Measurements from ENCODE around the gene RPS6KA2.

RPS6KA2 gene

GRCh38 chr6:166461821-166462460, 165.1 kb downstream of the RPS6KA2 start:
- DNase-seq: no peak

- DNase-seq: peak; percentile 12
Observed at GRCh38 chr6:166460473-166461437, 166.3 kb downstream of the RPS6KA2 start.

- no peak for DNase-seq
Observed at GRCh38 chr6:166459906-166460305, 167.1 kb downstream of the RPS6KA2 start.

- no peak for DNase-seq
Observed at GRCh38 chr6:166459272-166459671, 167.8 kb downstream of the RPS6KA2 start.

- peak; percentile 7 for DNase-seq
Observed at GRCh38 chr6:166456395-166457156, 170.5 kb downstream of the RPS6KA2 start.

- no peak for DNase-seq
Observed at GRCh38 chr6:166454692-166455515, 172.1 kb downstream of the RPS6KA2 start.

- no peak for DNase-seq
Observed at GRCh38 chr6:166453651-166454050, 173.4 kb downstream of the RPS6KA2 start.

GRCh38 chr6:166450167-166450873, 176.7 kb downstream of the RPS6KA2 start:
- DNase-seq: no peak

GRCh38 chr6:166449641-166450040, 177.4 kb downstream of the RPS6KA2 start:
- no peak for DNase-seq

- DNase-seq: no peak
Observed at GRCh38 chr6:166449036-166449435, 178.0 kb downstream of the RPS6KA2 start.

- no peak for DNase-seq
Observed at GRCh38 chr6:166448432-166448831, 178.6 kb downstream of the RPS6KA2 start.

GRCh38 chr6:166446567-166447065, 180.4 kb downstream of the RPS6KA2 start:
- no peak for DNase-seq

GRCh38 chr6:166446146-166446545, 180.9 kb downstream of the RPS6KA2 start:
- DNase-seq: no peak

- DNase-seq: no peak
Observed at GRCh38 chr6:166444446-166444845, 182.6 kb downstream of the RPS6KA2 start.

- DNase-seq: no peak
Observed at GRCh38 chr6:166443166-166443565, 183.9 kb downstream of the RPS6KA2 start.

- no peak for DNase-seq
Observed at GRCh38 chr6:166442131-166442685, 184.8 kb downstream of the RPS6KA2 start.

GRCh38 chr6:166441325-166442078, 185.5 kb downstream of the RPS6KA2 start:
- DNase-seq: no peak

- no peak for DNase-seq
Observed at GRCh38 chr6:166440729-166441128, 186.3 kb downstream of the RPS6KA2 start.

GRCh38 chr6:166440106-166440505, 186.9 kb downstream of the RPS6KA2 start:
- no peak for DNase-seq

- DNase-seq: no peak
Observed at GRCh38 chr6:166439366-166440091, 187.5 kb downstream of the RPS6KA2 start.
